ENCODE data around the gene MAPK6.
"Not testable (repeated sequence)": the region's sequence is repeated elsewhere in the genome, so short reads cannot be mapped to it uniquely, and the experiment has no call there.

The MAPK6 gene

DNA sequence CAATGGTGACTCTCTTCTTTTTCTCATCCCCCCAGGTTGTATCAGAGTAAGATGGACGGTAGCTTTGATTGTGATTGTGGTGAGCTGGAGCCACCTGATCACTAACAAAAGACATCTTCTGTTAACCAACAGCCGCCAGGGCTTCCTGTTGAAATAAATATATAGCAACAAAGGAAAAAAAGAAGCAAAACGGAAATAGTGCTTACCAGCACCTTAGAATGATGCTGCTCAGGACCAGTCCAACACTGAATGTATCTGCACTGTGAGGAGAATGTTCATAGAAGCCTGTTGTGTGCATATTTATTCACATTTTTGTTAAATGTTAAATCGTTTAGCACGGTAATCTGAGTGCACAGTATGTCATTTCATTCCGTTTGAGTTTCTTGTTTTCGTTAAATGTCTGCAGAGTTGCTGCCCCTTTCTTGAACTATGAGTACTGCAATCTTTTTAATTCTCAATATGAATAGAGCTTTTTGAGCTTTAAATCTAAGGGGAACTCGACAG, 26.8 kb downstream of the MAPK6 start:
- not testable (repeated sequence) for H3K27ac ChIP-seq (ENCODE audit: insufficient read depth, low read depth, low read length, poor library complexity, severe bottlenecking); H3K9me3 ChIP-seq (ENCODE audit: control insufficient read depth, low read length); H3K4me1 ChIP-seq (ENCODE audit: control insufficient read depth, insufficient read depth, low read length); H3K27me3 ChIP-seq (ENCODE audit: control insufficient read depth, insufficient read depth, low read length, poor library complexity, severe bottlenecking); H3K4me3 ChIP-seq (ENCODE audit: insufficient read depth, low read depth, low read length)
- H3K36me3 ChIP-seq (ENCODE audit: control insufficient read depth, insufficient read depth, low read length) = peaks cover 13% of the 10 kb centered on the region
- WGBS, 2 experiments = 91 to 94% methylated on average over 5 to 8 of the region's 8 CpGs

GRCh38 chr15:52046552-52046951, 27.5 kb downstream of the MAPK6 start:
- peaks cover 14% of the 10 kb centered on the region for H3K36me3 ChIP-seq (ENCODE audit: control insufficient read depth, insufficient read depth, low read length)
- H3K9me3 ChIP-seq (ENCODE audit: control insufficient read depth, low read length); H3K4me1 ChIP-seq (ENCODE audit: control insufficient read depth, insufficient read depth, low read length); H3K27me3 ChIP-seq (ENCODE audit: control insufficient read depth, insufficient read depth, low read length, poor library complexity, severe bottlenecking); H3K27ac ChIP-seq (ENCODE audit: insufficient read depth, low read depth, low read length, poor library complexity, severe bottlenecking); H3K4me3 ChIP-seq (ENCODE audit: insufficient read depth, low read depth, low read length): not testable (repeated sequence)
- WGBS, 2 experiments = 96 to 98% methylated on average over 4 to 5 of the region's 5 CpGs

DNA sequence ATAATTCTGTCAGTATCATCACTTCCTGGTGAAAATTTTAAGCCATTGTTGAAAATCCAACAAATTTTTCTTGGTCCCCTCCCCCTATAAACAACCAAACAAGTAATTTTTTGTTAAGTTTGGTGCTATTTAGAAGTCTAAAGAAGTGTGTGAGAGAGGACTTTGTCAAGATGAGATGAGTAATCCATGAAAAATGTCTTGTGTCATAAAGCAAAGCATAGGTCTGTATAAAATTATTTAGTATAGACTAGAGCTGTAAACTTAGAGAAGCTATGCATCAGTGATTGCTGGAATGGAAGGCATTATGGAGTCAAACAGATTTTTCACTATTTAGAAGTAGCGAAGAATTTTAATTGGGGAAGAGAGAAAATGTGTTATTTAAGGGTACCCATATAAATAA, 31.4 kb downstream of the MAPK6 start:
- no peak overlapping the region for H3K27ac ChIP-seq (ENCODE audit: insufficient read depth, low read depth, low read length, poor library complexity, severe bottlenecking)
- H3K4me1 ChIP-seq (ENCODE audit: control insufficient read depth, insufficient read depth, low read length) = no peaks in the 10 kb centered on the region
- H3K9me3 ChIP-seq (ENCODE audit: control insufficient read depth, low read length) = no peaks in the 10 kb centered on the region
- peaks cover 22% of the 10 kb centered on the region for H3K36me3 ChIP-seq (ENCODE audit: control insufficient read depth, insufficient read depth, low read length)
- 95 to 100% methylated on average over 1 of the region's 1 CpG for WGBS, 2 experiments
- no peaks in the 10 kb centered on the region for H3K27me3 ChIP-seq (ENCODE audit: control insufficient read depth, insufficient read depth, low read length, poor library complexity, severe bottlenecking)
- H3K4me3 ChIP-seq (ENCODE audit: insufficient read depth, low read depth, low read length) = no peak overlapping the region

- Histone ChIP-seq H3K36me3 (ENCODE audit: control insufficient read depth, insufficient read depth, low read length) (peaks cover 15% of the 10 kb centered on the region), H3K9me3 (ENCODE audit: control insufficient read depth, low read length) (no peaks in the 10 kb centered on the region), H3K4me3 (ENCODE audit: insufficient read depth, low read depth, low read length) (no peak overlapping the region), H3K27ac (ENCODE audit: insufficient read depth, low read depth, low read length, poor library complexity, severe bottlenecking) (no peak overlapping the region), H3K4me1 (ENCODE audit: control insufficient read depth, insufficient read depth, low read length) (no peaks in the 10 kb centered on the region), H3K27me3 (ENCODE audit: control insufficient read depth, insufficient read depth, low read length, poor library complexity, severe bottlenecking) (no peaks in the 10 kb centered on the region)
- 98 to 100% methylated on average over 2 to 4 of the region's 4 CpGs for whole genome bisulfite sequencing, 2 experiments
Observed at GRCh38 chr15:52052066-52052935, 33.3 kb downstream of the MAPK6 start.

DNA sequence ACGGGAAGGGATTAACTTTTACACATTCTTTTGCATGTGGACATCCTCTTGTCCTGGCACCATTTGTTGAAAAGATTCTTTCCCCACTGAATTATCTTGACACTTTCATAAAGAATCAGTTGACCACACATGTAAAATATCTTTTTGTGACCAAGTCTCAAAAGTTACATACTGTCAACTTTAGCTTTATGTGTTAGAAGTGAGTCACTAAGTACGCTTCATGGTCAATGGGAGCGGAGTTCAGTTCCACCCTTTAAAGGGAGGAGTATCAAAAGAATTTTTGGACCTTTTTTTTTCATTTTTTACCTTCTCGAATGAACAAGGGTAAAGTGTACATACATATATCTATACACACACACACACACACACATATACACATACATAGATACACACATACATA, 35.4 kb downstream of the MAPK6 start:
- peaks cover 15% of the 10 kb centered on the region for H3K36me3 ChIP-seq (ENCODE audit: control insufficient read depth, insufficient read depth, low read length)
- H3K4me3 ChIP-seq (ENCODE audit: insufficient read depth, low read depth, low read length) = no peak overlapping the region
- no peaks in the 10 kb centered on the region for H3K27me3 ChIP-seq (ENCODE audit: control insufficient read depth, insufficient read depth, low read length, poor library complexity, severe bottlenecking)
- WGBS, 2 experiments = 91 to 96% methylated on average over 3 to 4 of the region's 4 CpGs
- no peaks in the 10 kb centered on the region for H3K9me3 ChIP-seq (ENCODE audit: control insufficient read depth, low read length)
- no peaks in the 10 kb centered on the region for H3K4me1 ChIP-seq (ENCODE audit: control insufficient read depth, insufficient read depth, low read length)
- H3K27ac ChIP-seq (ENCODE audit: insufficient read depth, low read depth, low read length, poor library complexity, severe bottlenecking) = no peak overlapping the region

- H3K9me3 ChIP-seq (ENCODE audit: control insufficient read depth, low read length); H3K27me3 ChIP-seq (ENCODE audit: control insufficient read depth, insufficient read depth, low read length, poor library complexity, severe bottlenecking); H3K4me1 ChIP-seq (ENCODE audit: control insufficient read depth, insufficient read depth, low read length); H3K27ac ChIP-seq (ENCODE audit: insufficient read depth, low read depth, low read length, poor library complexity, severe bottlenecking); H3K4me3 ChIP-seq (ENCODE audit: insufficient read depth, low read depth, low read length): not testable (repeated sequence)
- 93 to 95% methylated on average over 7 of the region's 7 CpGs for WGBS, 2 experiments
- peaks cover 18% of the 10 kb centered on the region for H3K36me3 ChIP-seq (ENCODE audit: control insufficient read depth, insufficient read depth, low read length)
Observed at GRCh38 chr15:52054858-52055257, 35.8 kb downstream of the MAPK6 start.

- WGBS, 2 experiments = 97 to 98% methylated on average over 1 of the region's 1 CpG
- Histone ChIP-seq H3K4me3 (ENCODE audit: insufficient read depth, low read depth, low read length) (no peak overlapping the region), H3K27ac (ENCODE audit: insufficient read depth, low read depth, low read length, poor library complexity, severe bottlenecking) (no peak overlapping the region), H3K4me1 (ENCODE audit: control insufficient read depth, insufficient read depth, low read length) (no peaks in the 10 kb centered on the region), H3K36me3 (ENCODE audit: control insufficient read depth, insufficient read depth, low read length) (peaks cover 12% of the 10 kb centered on the region), H3K9me3 (ENCODE audit: control insufficient read depth, low read length) (no peaks in the 10 kb centered on the region), H3K27me3 (ENCODE audit: control insufficient read depth, insufficient read depth, low read length, poor library complexity, severe bottlenecking) (no peaks in the 10 kb centered on the region)
Observed at GRCh38 chr15:52056001-52056400, 37.0 kb downstream of the MAPK6 start.

DNA sequence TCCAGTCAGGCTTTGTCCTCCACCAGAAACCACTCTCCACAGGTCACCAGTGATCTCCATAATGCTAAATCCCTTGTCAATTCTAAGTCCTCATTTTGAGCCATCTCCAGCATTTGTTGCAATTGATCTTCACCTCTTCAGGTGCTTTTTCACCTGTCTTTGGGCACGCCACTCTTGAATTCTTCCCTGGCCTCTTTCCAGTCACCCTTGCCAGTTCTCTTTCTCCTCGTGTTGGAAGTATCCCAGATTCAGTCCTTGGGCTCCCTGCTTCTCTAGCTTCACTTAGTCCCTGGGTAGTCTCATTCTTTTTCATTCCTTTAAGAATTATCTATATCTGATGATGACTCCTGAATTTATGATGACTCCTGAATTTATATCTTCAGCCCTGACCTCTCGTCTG, 37.5 kb downstream of the MAPK6 start:
- no peaks in the 10 kb centered on the region for H3K27me3 ChIP-seq (ENCODE audit: control insufficient read depth, insufficient read depth, low read length, poor library complexity, severe bottlenecking)
- H3K9me3 ChIP-seq (ENCODE audit: control insufficient read depth, low read length) = no peaks in the 10 kb centered on the region
- H3K4me3 ChIP-seq (ENCODE audit: insufficient read depth, low read depth, low read length) = no peak overlapping the region
- no peaks in the 10 kb centered on the region for H3K4me1 ChIP-seq (ENCODE audit: control insufficient read depth, insufficient read depth, low read length)
- WGBS, 2 experiments = 89 to 92% methylated on average over 3 of the region's 3 CpGs
- no peak overlapping the region for H3K27ac ChIP-seq (ENCODE audit: insufficient read depth, low read depth, low read length, poor library complexity, severe bottlenecking)
- H3K36me3 ChIP-seq (ENCODE audit: control insufficient read depth, insufficient read depth, low read length) = peaks cover 12% of the 10 kb centered on the region

DNA sequence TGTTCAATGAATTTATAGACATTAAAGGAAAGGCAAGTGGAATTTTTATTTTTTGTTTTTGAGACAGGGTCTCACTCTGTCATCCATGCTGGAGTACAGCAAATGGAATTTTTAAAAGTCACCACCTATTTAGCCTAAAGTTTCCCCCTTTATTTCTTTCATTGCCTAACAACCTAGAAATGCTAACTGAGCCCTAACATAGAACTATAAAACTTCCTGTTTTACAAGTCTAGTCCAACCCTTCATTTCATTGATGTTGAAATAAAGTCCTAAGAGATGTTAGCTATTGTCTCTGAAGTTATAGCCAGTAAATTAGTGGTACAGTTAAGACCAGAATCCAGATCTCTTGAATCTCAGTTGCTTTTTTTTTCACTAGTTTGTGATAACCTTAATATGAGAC, 39.0 kb downstream of the MAPK6 start:
- Histone ChIP-seq H3K36me3 (ENCODE audit: control insufficient read depth, insufficient read depth, low read length) (peaks cover 12% of the 10 kb centered on the region), H3K4me1 (ENCODE audit: control insufficient read depth, insufficient read depth, low read length) (no peaks in the 10 kb centered on the region), H3K27me3 (ENCODE audit: control insufficient read depth, insufficient read depth, low read length, poor library complexity, severe bottlenecking) (no peaks in the 10 kb centered on the region), H3K4me3 (ENCODE audit: insufficient read depth, low read depth, low read length) (no peak overlapping the region), H3K27ac (ENCODE audit: insufficient read depth, low read depth, low read length, poor library complexity, severe bottlenecking) (no peak overlapping the region), H3K9me3 (ENCODE audit: control insufficient read depth, low read length) (no peaks in the 10 kb centered on the region)

GRCh38 chr15:52060501-52060900, 41.5 kb downstream of the MAPK6 start:
- WGBS, 2 experiments = 97 to 98% methylated on average over 1 of the region's 1 CpG
- no peaks in the 10 kb centered on the region for H3K4me1 ChIP-seq (ENCODE audit: control insufficient read depth, insufficient read depth, low read length)
- no peaks in the 10 kb centered on the region for H3K27me3 ChIP-seq (ENCODE audit: control insufficient read depth, insufficient read depth, low read length, poor library complexity, severe bottlenecking)
- no peak overlapping the region for H3K4me3 ChIP-seq (ENCODE audit: insufficient read depth, low read depth, low read length)
- no peaks in the 10 kb centered on the region for H3K9me3 ChIP-seq (ENCODE audit: control insufficient read depth, low read length)
- H3K27ac ChIP-seq (ENCODE audit: insufficient read depth, low read depth, low read length, poor library complexity, severe bottlenecking) = no peak overlapping the region
- peaks cover 11% of the 10 kb centered on the region for H3K36me3 ChIP-seq (ENCODE audit: control insufficient read depth, insufficient read depth, low read length)
